AG09319 (cell line): ENCODE measurements around the gene SH2B3.

Experiments
- DNase-seq: peaks from one replicate; pipeline ENCODE4 v3.0.0-alpha.2; 2010; ENCODE audit warnings: low read depth; ENCODE audit errors: extremely low read depth
- CTCF ChIP-seq: IDR thresholded peaks from 2 replicates; pipeline ENCODE4 v1.5.1; 2011; ENCODE audit warnings: low read depth, mild to moderate bottlenecking, inconsistent platforms, low read length, moderate library complexity

SH2B3 gene

GRCh38 chr12:111431772-111432171 is 26.0 kb downstream of the SH2B3 start:
- TF ChIP-seq CTCF, result no peak
- no peak for DNase-seq

GRCh38 chr12:111434049-111434448 is 28.3 kb downstream of the SH2B3 start:
- TF ChIP-seq CTCF, result no peak
- DNase-seq, result no peak

- no peak for TF ChIP-seq CTCF
- no peak for DNase-seq
These were observed 29.1 kb downstream of the SH2B3 start for GRCh38 chr12:111434680-111435338.

GRCh38 chr12:111435661-111436201 is 30.0 kb downstream of the SH2B3 start:
- no peak for DNase-seq
- no peak for TF ChIP-seq CTCF

GRCh38 chr12:111436266-111436665 is 30.5 kb downstream of the SH2B3 start:
- no peak for TF ChIP-seq CTCF
- DNase-seq, result no peak

- DNase-seq, result no peak
- no peak for TF ChIP-seq CTCF
These were observed 31.1 kb downstream of the SH2B3 start for GRCh38 chr12:111436811-111437210.

DNA sequence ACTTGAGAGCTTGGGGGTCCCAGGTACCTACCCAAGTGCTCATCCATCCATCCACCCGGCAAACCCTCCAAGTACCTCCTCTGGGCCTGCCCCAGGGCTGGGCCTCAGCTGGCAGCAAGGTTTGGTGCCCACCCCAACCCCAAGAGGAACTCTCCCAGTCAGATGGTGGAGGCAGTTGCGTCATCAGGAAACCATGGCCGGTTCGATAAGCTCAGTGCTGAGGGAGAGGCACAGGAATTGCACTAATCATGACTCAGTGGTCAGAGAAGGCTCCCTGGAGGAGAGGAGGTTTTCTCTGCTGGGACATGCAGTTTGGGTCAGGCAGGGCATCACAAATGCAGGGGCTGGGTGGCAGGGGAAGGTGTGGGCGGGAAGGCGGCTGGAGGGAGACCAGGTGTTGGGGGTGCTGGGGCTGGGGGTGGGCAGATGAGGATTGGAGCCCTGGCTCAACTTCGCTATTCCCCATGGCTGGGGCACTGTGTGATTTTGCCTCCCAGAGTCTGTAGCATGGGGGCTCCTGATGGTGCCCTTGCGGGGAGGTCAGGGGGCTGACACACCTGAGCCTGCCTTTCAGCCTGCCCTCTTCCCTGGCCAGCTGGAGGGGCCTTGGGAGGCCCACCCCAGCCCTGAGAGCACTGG is 32.2 kb downstream of the SH2B3 start:
- DNase-seq, result no peak
- no peak for TF ChIP-seq CTCF
